NCI-H146 treated with DMSO at 0.1 percent for 48 hours (cell line): ENCODE measurements around the gene TTBK2.

Source experiments
- DNase-seq: peaks from one replicate; lab custom pipeline; 2025; ENCODE audit not compliant: unreplicated experiment; lab: John Stamatoyannopoulos, UW

The TTBK2 gene

GRCh38 chr15:42694398-42694797 is 226.2 kb downstream of the TTBK2 start:
- no peak for DNase-seq

GRCh38 chr15:42693942-42694341 is 226.6 kb downstream of the TTBK2 start:
- DNase-seq: no peak

- no peak for DNase-seq
Observed at GRCh38 chr15:42693496-42693895, 227.1 kb downstream of the TTBK2 start.

GRCh38 chr15:42692997-42693396 is 227.6 kb downstream of the TTBK2 start:
- DNase-seq: no peak

GRCh38 chr15:42692536-42692935 is 228.0 kb downstream of the TTBK2 start:
- no peak for DNase-seq

GRCh38 chr15:42691770-42692169 is 228.8 kb downstream of the TTBK2 start:
- no peak for DNase-seq

GRCh38 chr15:42691308-42691707 is 229.3 kb downstream of the TTBK2 start:
- DNase-seq: no peak
